Measurements from ENCODE around the gene MYBBP1A.

- TF ChIP-seq ZNF274 (IDR thresholded peaks at IDR 0.05; ENCODE audit: low read depth, low read length): no peak
- no peak for TF ChIP-seq YY1 (IDR thresholded peaks at IDR 0.05; ENCODE audit: insufficient read depth, insufficient read length)
- TF ChIP-seq SUZ12 (IDR thresholded peaks at IDR 0.05; ENCODE audit: extremely low read depth, insufficient read depth, insufficient read length): no peak
Observed at GRCh38 chr17:4534515-4534914, 20.7 kb downstream of the MYBBP1A start.
